ENCODE results near the gene CDK2AP2. TPM values are rescaled to one million over a fixed set of nuclear protein-coding genes. Genes with fewer than 3 reads are reported as not detected.

The CDK2AP2 gene
- total RNA-seq, 1 donor from 2014 or later, result 35.7 TPM

- peak overlapping the region; percentile 5 for H3K4me3 Mint-ChIP-seq (ENCODE audit: low read depth)
- H3K27me3 Mint-ChIP-seq, result peaks cover 31% of the 10 kb centered on the region
- H3K36me3 Mint-ChIP-seq (ENCODE audit: insufficient read depth), result peaks cover 1% of the 10 kb centered on the region
- H3K27ac Mint-ChIP-seq, result no peak overlapping the region
- peaks cover 16% of the 10 kb centered on the region for H3K4me1 Mint-ChIP-seq (ENCODE audit: low read depth)
- TF ChIP-seq CTCF (IDR thresholded peaks at IDR 0.05; ENCODE audit: unreplicated experiment), result no peak
- DNase-seq (ENCODE audit: low spot score, unreplicated experiment), result no peak
- H3K9me3 Mint-ChIP-seq (ENCODE audit: low read depth), result no peaks in the 10 kb centered on the region
These were observed 2.0 kb upstream of the CDK2AP2 start for GRCh38 chr11:67510023-67510345.

GRCh38 chr11:67508486-67509121 is 642 bp upstream of the CDK2AP2 start:
- peaks cover 23% of the 10 kb centered on the region for H3K27me3 Mint-ChIP-seq
- no peak for TF ChIP-seq CTCF (IDR thresholded peaks at IDR 0.05; ENCODE audit: unreplicated experiment)
- H3K36me3 Mint-ChIP-seq (ENCODE audit: insufficient read depth), result peaks cover 1% of the 10 kb centered on the region
- H3K4me3 Mint-ChIP-seq (ENCODE audit: low read depth), result peak overlapping the region; percentile 81
- H3K9me3 Mint-ChIP-seq (ENCODE audit: low read depth), result no peaks in the 10 kb centered on the region
- H3K27ac Mint-ChIP-seq, result peak overlapping the region; percentile 95
- peaks cover 20% of the 10 kb centered on the region for H3K4me1 Mint-ChIP-seq (ENCODE audit: low read depth)
- peak; percentile 97 for DNase-seq (ENCODE audit: low spot score, unreplicated experiment)

- peaks cover 21% of the 10 kb centered on the region for H3K27me3 Mint-ChIP-seq
- peaks cover 25% of the 10 kb centered on the region for H3K4me1 Mint-ChIP-seq (ENCODE audit: low read depth)
- peak overlapping the region; percentile 81 for H3K4me3 Mint-ChIP-seq (ENCODE audit: low read depth)
- no peak for DNase-seq (ENCODE audit: low spot score, unreplicated experiment)
- peak overlapping the region; percentile 95 for H3K27ac Mint-ChIP-seq
- peaks cover 4% of the 10 kb centered on the region for H3K36me3 Mint-ChIP-seq (ENCODE audit: insufficient read depth)
- no peak for TF ChIP-seq CTCF (IDR thresholded peaks at IDR 0.05; ENCODE audit: unreplicated experiment)
- no peaks in the 10 kb centered on the region for H3K9me3 Mint-ChIP-seq (ENCODE audit: low read depth)
These were observed 609 bp downstream of the CDK2AP2 start for GRCh38 chr11:67507242-67507863.

GRCh38 chr11:67506426-67507051 is 1.4 kb downstream of the CDK2AP2 start:
- TF ChIP-seq CTCF (IDR thresholded peaks at IDR 0.05; ENCODE audit: unreplicated experiment), result no peak
- H3K4me3 Mint-ChIP-seq (ENCODE audit: low read depth), result peak overlapping the region; percentile 81
- no peak for DNase-seq (ENCODE audit: low spot score, unreplicated experiment)
- peaks cover 19% of the 10 kb centered on the region for H3K27me3 Mint-ChIP-seq
- H3K9me3 Mint-ChIP-seq (ENCODE audit: low read depth), result no peaks in the 10 kb centered on the region
- H3K36me3 Mint-ChIP-seq (ENCODE audit: insufficient read depth), result peaks cover 4% of the 10 kb centered on the region
- peaks cover 25% of the 10 kb centered on the region for H3K4me1 Mint-ChIP-seq (ENCODE audit: low read depth)
- peak overlapping the region; percentile 95 for H3K27ac Mint-ChIP-seq

- Mint-ChIP-seq H3K27me3 (peaks cover 14% of the 10 kb centered on the region), H3K9me3 (ENCODE audit: low read depth) (no peaks in the 10 kb centered on the region), H3K27ac (peak overlapping the region; percentile 90), H3K4me3 (ENCODE audit: low read depth) (peak overlapping the region; percentile 81), H3K36me3 (ENCODE audit: insufficient read depth) (peaks cover 5% of the 10 kb centered on the region), H3K4me1 (ENCODE audit: low read depth) (peaks cover 25% of the 10 kb centered on the region)
- peak; percentile 77 for DNase-seq (ENCODE audit: low spot score, unreplicated experiment)
- TF ChIP-seq CTCF (IDR thresholded peaks at IDR 0.05; ENCODE audit: unreplicated experiment), result peak; percentile 97
These were observed 2.2 kb downstream of the CDK2AP2 start for GRCh38 chr11:67505605-67506396.

Data from progenitor cell of endocrine pancreas (in vitro differentiated cells).